Measurements from ENCODE around the gene AUTS2. TPM values are rescaled to one million over a fixed set of nuclear protein-coding genes. Genes with fewer than 3 reads are reported as not detected.
"Not testable (repeated sequence)": the region's sequence is repeated elsewhere in the genome, so short reads cannot be mapped to it uniquely, and the experiment has no call there.

AUTS2 gene
- total RNA-seq, 1 donor from 2014 or later = 95.3 TPM

GRCh38 chr7:69762821-69763352 lies 164.6 kb downstream of the AUTS2 start:
- no peak for DNase-seq

- no peak for DNase-seq
Observed at GRCh38 chr7:69763513-69763912, 165.2 kb downstream of the AUTS2 start.

GRCh38 chr7:69764147-69764546 lies 165.9 kb downstream of the AUTS2 start:
- DNase-seq = no peak

GRCh38 chr7:69764681-69765080 lies 166.4 kb downstream of the AUTS2 start:
- no peak for DNase-seq

- no peak for DNase-seq
Observed at GRCh38 chr7:69765879-69766278, 167.6 kb downstream of the AUTS2 start.

- DNase-seq = no peak
Observed at GRCh38 chr7:69768986-69769595, 170.8 kb downstream of the AUTS2 start.

- DNase-seq = no peak
Observed at GRCh38 chr7:69769826-69770225, 171.6 kb downstream of the AUTS2 start.

GRCh38 chr7:69770613-69771012 lies 172.3 kb downstream of the AUTS2 start:
- DNase-seq = no peak

- no peak for DNase-seq
Observed at GRCh38 chr7:69772718-69773436, 174.6 kb downstream of the AUTS2 start.

- no peak for DNase-seq
Observed at GRCh38 chr7:69773535-69774225, 175.4 kb downstream of the AUTS2 start.

- no peak for DNase-seq
Observed at GRCh38 chr7:69775231-69775771, 177.0 kb downstream of the AUTS2 start.

- DNase-seq = no peak
Observed at GRCh38 chr7:69776611-69777010, 178.3 kb downstream of the AUTS2 start.

- no peak for DNase-seq
Observed at GRCh38 chr7:69778138-69778537, 179.9 kb downstream of the AUTS2 start.

- no peak for DNase-seq
Observed at GRCh38 chr7:69780379-69780778, 182.1 kb downstream of the AUTS2 start.

GRCh38 chr7:69781412-69781846 lies 183.2 kb downstream of the AUTS2 start:
- no peak for DNase-seq

GRCh38 chr7:69782917-69783684 lies 184.8 kb downstream of the AUTS2 start:
- DNase-seq = peak; percentile 20

- DNase-seq = not testable (repeated sequence)
Observed at GRCh38 chr7:69786130-69786529, 187.9 kb downstream of the AUTS2 start.

GRCh38 chr7:69786730-69787395 lies 188.6 kb downstream of the AUTS2 start:
- no peak for DNase-seq

- no peak for DNase-seq
Observed at GRCh38 chr7:69787736-69788431, 189.6 kb downstream of the AUTS2 start.

- DNase-seq = no peak
Observed at GRCh38 chr7:69789563-69789962, 191.3 kb downstream of the AUTS2 start.

All from occipital lobe (tissue), 2 donors.